SK-N-SH (cell line): Measurements from ENCODE around the gene LHB. TPM values are rescaled to one million over a fixed set of nuclear protein-coding genes. Genes with fewer than 3 reads are reported as not detected.

Experiments
- CTCF ChIA-PET: fragments of 300-600, 350-600 bp; formaldehyde crosslinking; extraction: SDS; loops from one replicate; lab custom pipeline; 2021; lab: Yijun Ruan, JAX
- POLR2A ChIA-PET: fragments of 350-600 bp; sonication (Branson Sonifier 250); formaldehyde crosslinking; extraction: SDS; loops from one replicate; lab custom pipeline; 2020; ENCODE audit warnings: antibody characterized with exemption, inconsistent platforms; lab: Yijun Ruan, JAX
- DNase-seq: peaks from one replicate; pipeline ENCODE4 v3.0.0; 2012
- H2AFZ ChIP-seq: fragments of 200-600 bp; sonication (generic); 2 replicates; pipeline ENCODE4 v1.8.1; 2016; ENCODE audit warnings: antibody characterized with exemption, mild to moderate bottlenecking, low read depth
- H3F3A ChIP-seq: fragments of 200-600 bp; sonication (generic); replicated peaks from 2 replicates; pipeline ENCODE3; 2016; ENCODE audit warnings: antibody characterized with exemption, mild to moderate bottlenecking; ENCODE audit not compliant: insufficient read depth
- H3K27ac ChIP-seq, 2 experiments: fragments of 200-500 bp in 1 of 2; fragments of 200-600 bp in 1 of 2; sonication (Bioruptor generic) in 1 of 2; sonication (generic), shearing (Covaris generic) in 1 of 2; 2 replicates each; pipeline versions ENCODE4 v1.5.1 to v1.6.1; 2014 to 2016; ENCODE audit warnings: low read depth in 2 of 2, inconsistent platforms in 1 of 2, low read length in 1 of 2, mild to moderate bottlenecking in 1 of 2, mixed read lengths in 1 of 2
- H3K27me3 ChIP-seq: fragments of 200-600 bp; sonication (generic), shearing (Covaris generic); 2 replicates; pipeline ENCODE4 v1.6.1; 2016; ENCODE audit warnings: mixed run types; ENCODE audit not compliant: insufficient read depth
- H3K36me3 ChIP-seq, 2 experiments: fragments of 200-500 bp in 1 of 2; fragments of 200-600 bp in 1 of 2; sonication (Bioruptor generic) in 1 of 2; sonication (generic) in 1 of 2; replicated peaks in 1 of 2; 2 replicates each; pipeline versions ENCODE3 to v1.5.1; 2014 to 2016; ENCODE audit warnings: low read length in 1 of 2, mild to moderate bottlenecking in 1 of 2; ENCODE audit not compliant: insufficient read depth in 2 of 2, control insufficient read depth in 1 of 2
- H3K4me1 ChIP-seq, 2 experiments: fragments of 200-500 bp in 1 of 2; fragments of 200-600 bp in 1 of 2; sonication (Bioruptor generic) in 1 of 2; sonication (generic), shearing (Covaris generic) in 1 of 2; 2 replicates each; pipeline versions ENCODE4 v1.5.1 to v1.6.1; 2014 to 2016; ENCODE audit warnings: low read depth in 1 of 2, low read length in 1 of 2, mixed run types in 1 of 2; ENCODE audit not compliant: insufficient read depth in 2 of 2, control insufficient read depth in 1 of 2
- H3K4me2 ChIP-seq: fragments of 200-600 bp; sonication (generic), shearing (Covaris generic); 2 replicates; pipeline ENCODE4 v1.6.1; 2017; ENCODE audit warnings: mixed run types
- H3K4me3 ChIP-seq, 2 experiments: fragments of 200-500 bp in 1 of 2; fragments of 200-600 bp in 1 of 2; sonication (Bioruptor generic) in 1 of 2; sonication (generic), shearing (Covaris generic) in 1 of 2; 2 replicates each; pipeline versions ENCODE4 v1.5.1 to v1.8.1; 2014 to 2016; ENCODE audit warnings: low read depth in 2 of 2, inconsistent platforms in 1 of 2, low read length in 1 of 2, mild to moderate bottlenecking in 1 of 2, mixed read lengths in 1 of 2, moderate library complexity in 1 of 2
- H3K79me2 ChIP-seq: fragments of 200-600 bp; sonication (generic); 2 replicates; pipeline ENCODE4 v1.8.1; 2017; ENCODE audit warnings: mild to moderate bottlenecking; ENCODE audit not compliant: insufficient read depth
- H3K9ac ChIP-seq: fragments of 200-600 bp; sonication (generic); 2 replicates; pipeline ENCODE4 v1.6.1; 2017; ENCODE audit warnings: mixed run types
- H3K9me2 ChIP-seq: fragments of 200-600 bp; sonication (generic); 2 replicates; pipeline ENCODE4 v1.6.1; 2017; ENCODE audit warnings: mixed run types
- H3K9me3 ChIP-seq: fragments of 200-600 bp; sonication (generic); 2 replicates; pipeline ENCODE4 v1.6.1; 2017; ENCODE audit warnings: mixed run types, mild to moderate bottlenecking, moderate library complexity
- H4K20me1 ChIP-seq: fragments of 200-600 bp; sonication (generic); 2 replicates; pipeline ENCODE4 v1.6.1; 2017; ENCODE audit warnings: mild to moderate bottlenecking, mixed run types; ENCODE audit not compliant: insufficient read depth
- ELF1 ChIP-seq: IDR thresholded peaks from 2 replicates; pipeline ENCODE4 v1.4.0; 2012
- EZH2phosphoT487 ChIP-seq: fragments of 200-600 bp; sonication (generic); IDR thresholded peaks from 2 replicates; pipeline ENCODE4 v1.6.1; 2017; ENCODE audit warnings: low read depth, mixed run types, mild to moderate bottlenecking, antibody characterized with exemption, moderate library complexity, borderline replicate concordance
- FOSL2 ChIP-seq: IDR thresholded peaks from 2 replicates; pipeline ENCODE4 v1.4.0; 2012; ENCODE audit warnings: low read depth, mild to moderate bottlenecking, moderate library complexity, borderline replicate concordance
- GATA2 ChIP-seq: sonication (generic); formaldehyde crosslinking; IDR thresholded peaks from 2 replicates; pipeline ENCODE4 v1.5.0; 2020; ENCODE audit warnings: mild to moderate bottlenecking, missing genetic modification reagents
- JUND ChIP-seq: IDR thresholded peaks from 2 replicates; pipeline ENCODE4 v1.4.0; 2012
- MAX ChIP-seq: IDR thresholded peaks from 2 replicates; pipeline ENCODE4 v1.4.0; 2012; ENCODE audit warnings: low read depth
- PBX3 ChIP-seq: IDR thresholded peaks from 2 replicates; pipeline ENCODE4; 2012
- RAD21 ChIP-seq: IDR thresholded peaks from 2 replicates; pipeline ENCODE4 v1.6.1; 2012; ENCODE audit warnings: mild to moderate bottlenecking, low read length
- RCOR1 ChIP-seq: fragments of 150-350 bp; IDR thresholded peaks from 2 replicates; pipeline ENCODE4 v1.6.1; 2017; ENCODE audit warnings: antibody characterized with exemption, low read length
- REST ChIP-seq: IDR thresholded peaks from 2 replicates; pipeline ENCODE4 v1.6.1; 2012; ENCODE audit warnings: mild to moderate bottlenecking, low read depth, low read length, moderate library complexity
- RXRA ChIP-seq: IDR thresholded peaks from 2 replicates; pipeline ENCODE4 v1.4.0; 2012; ENCODE audit warnings: low read depth, mild to moderate bottlenecking, borderline replicate concordance
- SMC3 ChIP-seq: IDR thresholded peaks from 2 replicates; pipeline ENCODE4 v1.6.1; 2012; ENCODE audit warnings: low read depth, low read length, improper control_type of control experiment
- TAF1 ChIP-seq: IDR thresholded peaks from 2 replicates; pipeline ENCODE4 v1.6.1; 2012; ENCODE audit warnings: low read depth, mild to moderate bottlenecking, low read length, moderate library complexity, borderline replicate concordance
- TCF12 ChIP-seq: IDR thresholded peaks from 2 replicates; pipeline ENCODE4 v1.4.0; 2012
- YY1 ChIP-seq: IDR thresholded peaks from 2 replicates; pipeline ENCODE4 v1.4.0; 2012; ENCODE audit warnings: low read depth, mild to moderate bottlenecking
- ZBTB33 ChIP-seq: IDR thresholded peaks from 2 replicates; pipeline ENCODE4 v1.4.0; 2012; ENCODE audit warnings: low read depth, borderline replicate concordance
- WGBS: methylation state at CpG from one replicate; pipeline ENCODE4 v1.1.6; 2017; ENCODE audit warnings: low lambda C conversion rate; 5-methylcytosine and 5-hydroxymethylcytosine counted together
- polyA plus RNA-seq, 3 experiments: library from polyadenylated mRNA; depleted of rRNA; stranded (reverse); fragments of >200 nt; gene quantifications; 2 replicates each; pipeline ENCODE4 v1.2.3, GENCODE V29; 2012

LHB gene
- polyA plus RNA-seq, 1 of the 3 experiments (the other 2 are of a cell fraction), result 0.13 TPM

GRCh38 chr19:48968813-48969218, 48.1 kb downstream of the LHB start:
- CTCF ChIA-PET, result interaction anchor here (3.5 kb wide), 1 partner anchor 180 kb away, joined by 39 read pairs; no protein-coding TSS in a partner anchor
- no peak for DNase-seq

More at GRCh38 chr19:48968813-48969218, 48.1 kb downstream of the LHB start:
- peaks cover 19% of the 10 kb centered on the region for H3K79me2 ChIP-seq
- peaks cover 10 to 20% of the 10 kb centered on the region in 2 experiments; a peak in 3 of 4 replicates for H3K4me1 ChIP-seq
- no peak overlapping the region for H3K4me2 ChIP-seq
- no peak overlapping the region for H3K27ac ChIP-seq
- peaks cover 13 to 36% of the 10 kb centered on the region in 2 experiments for H3K36me3 ChIP-seq
- H3K27me3 ChIP-seq, result no peaks in the 10 kb centered on the region
- no peaks in the 10 kb centered on the region for H3K9me3 ChIP-seq
- no peak for TF ChIP-seq FOSL2
- TF ChIP-seq RCOR1, result no peak
- no peak for TF ChIP-seq PBX3
- no peak for TF ChIP-seq RAD21
- TF ChIP-seq ZBTB33, result no peak
- TF ChIP-seq REST, result no peak
- no peak for TF ChIP-seq JUND
- TF ChIP-seq TCF12, result no peak
- TF ChIP-seq YY1, result no peak
- no peak for TF ChIP-seq SMC3
- TF ChIP-seq TAF1, result no peak
- TF ChIP-seq ELF1, result no peak
- TF ChIP-seq EZH2phosphoT487, result no peak
- no peak for TF ChIP-seq MAX
- TF ChIP-seq GATA2 (CRISPR knock-in tag), result no peak
- TF ChIP-seq RXRA, result no peak
- peaks cover 18% of the 10 kb centered on the region for H4K20me1 ChIP-seq
- no peaks in the 10 kb centered on the region for H3K9me2 ChIP-seq
- no peak overlapping the region for H2AFZ ChIP-seq
- WGBS, result 90% methylated on average over 15 of the region's 15 CpGs
- H3F3A ChIP-seq, result peaks cover 46% of the 10 kb centered on the region
- POLR2A ChIA-PET, result interaction anchor here (0.6 to 0.9 kb wide), 2 partner anchors 15 to 658 kb away, joined by 3 read pairs; no protein-coding TSS in a partner anchor
- no peak overlapping the region for H3K9ac ChIP-seq
- no peak overlapping the region for H3K4me3 ChIP-seq
